Adrenal gland (tissue), 5 donors: Measurements from ENCODE around the gene ADAMTS6.

Experiments used
- POLR2A ChIP-seq, 2 donors: fragments of 450-650 bp; IDR thresholded peaks; one replicate each; pipeline ENCODE4 v1.6.1; 2017; ENCODE audit warnings: antibody characterized with exemption in 2 of 2, mild to moderate bottlenecking in 2 of 2, moderate library complexity in 1 of 2
- TF ChIP-seq, protein P1 (sequence below), 6 experiments: fragments of 450-650 bp in 4 of 6; fragments of 200-600 bp in 2 of 6; sonication (generic) in 1 of 6; IDR thresholded peaks; 1 replicate in 5 of 6; 2 replicates in 1 of 6; pipeline versions ENCODE4 v1.5.1 to v1.8.0; 2016 to 2021; ENCODE audit warnings: antibody characterized with exemption in 6 of 6, mild to moderate bottlenecking in 2 of 6, moderate library complexity in 1 of 6
- donor health status: DM: no; HTN: no; CAD: no.

DNA sequence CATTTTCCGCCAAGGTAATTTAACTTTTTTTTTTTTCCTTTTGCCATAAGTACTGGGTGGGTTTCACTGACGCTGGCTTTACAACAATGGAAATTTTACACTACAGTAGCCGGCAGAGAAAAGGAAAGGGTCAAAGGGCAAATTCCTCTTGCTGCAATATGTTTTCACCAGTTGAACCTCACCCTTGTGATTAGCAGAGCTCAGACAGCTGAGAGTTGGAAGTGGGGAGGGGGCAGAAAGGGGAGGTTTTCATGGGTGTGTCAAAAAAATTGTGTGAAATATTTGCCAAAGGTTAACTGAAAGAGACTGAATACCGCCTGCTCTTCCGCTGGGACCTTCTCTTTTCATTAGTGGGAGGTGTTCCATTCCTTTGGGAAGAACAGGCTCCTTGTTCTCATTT lies 296.9 kb downstream of the ADAMTS6 start:
- TF ChIP-seq, protein P1, sequence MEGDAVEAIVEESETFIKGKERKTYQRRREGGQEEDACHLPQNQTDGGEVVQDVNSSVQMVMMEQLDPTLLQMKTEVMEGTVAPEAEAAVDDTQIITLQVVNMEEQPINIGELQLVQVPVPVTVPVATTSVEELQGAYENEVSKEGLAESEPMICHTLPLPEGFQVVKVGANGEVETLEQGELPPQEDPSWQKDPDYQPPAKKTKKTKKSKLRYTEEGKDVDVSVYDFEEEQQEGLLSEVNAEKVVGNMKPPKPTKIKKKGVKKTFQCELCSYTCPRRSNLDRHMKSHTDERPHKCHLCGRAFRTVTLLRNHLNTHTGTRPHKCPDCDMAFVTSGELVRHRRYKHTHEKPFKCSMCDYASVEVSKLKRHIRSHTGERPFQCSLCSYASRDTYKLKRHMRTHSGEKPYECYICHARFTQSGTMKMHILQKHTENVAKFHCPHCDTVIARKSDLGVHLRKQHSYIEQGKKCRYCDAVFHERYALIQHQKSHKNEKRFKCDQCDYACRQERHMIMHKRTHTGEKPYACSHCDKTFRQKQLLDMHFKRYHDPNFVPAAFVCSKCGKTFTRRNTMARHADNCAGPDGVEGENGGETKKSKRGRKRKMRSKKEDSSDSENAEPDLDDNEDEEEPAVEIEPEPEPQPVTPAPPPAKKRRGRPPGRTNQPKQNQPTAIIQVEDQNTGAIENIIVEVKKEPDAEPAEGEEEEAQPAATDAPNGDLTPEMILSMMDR (IDR thresholded peaks at IDR 0.05): no peak
- TF ChIP-seq POLR2A (IDR thresholded peaks at IDR 0.05): no peak
